ENCODE data around the gene GLI1.
"Not testable (repeated sequence)": the region's sequence is repeated elsewhere in the genome, so short reads cannot be mapped to it uniquely, and the experiment has no call there.

GLI1 gene

DNA sequence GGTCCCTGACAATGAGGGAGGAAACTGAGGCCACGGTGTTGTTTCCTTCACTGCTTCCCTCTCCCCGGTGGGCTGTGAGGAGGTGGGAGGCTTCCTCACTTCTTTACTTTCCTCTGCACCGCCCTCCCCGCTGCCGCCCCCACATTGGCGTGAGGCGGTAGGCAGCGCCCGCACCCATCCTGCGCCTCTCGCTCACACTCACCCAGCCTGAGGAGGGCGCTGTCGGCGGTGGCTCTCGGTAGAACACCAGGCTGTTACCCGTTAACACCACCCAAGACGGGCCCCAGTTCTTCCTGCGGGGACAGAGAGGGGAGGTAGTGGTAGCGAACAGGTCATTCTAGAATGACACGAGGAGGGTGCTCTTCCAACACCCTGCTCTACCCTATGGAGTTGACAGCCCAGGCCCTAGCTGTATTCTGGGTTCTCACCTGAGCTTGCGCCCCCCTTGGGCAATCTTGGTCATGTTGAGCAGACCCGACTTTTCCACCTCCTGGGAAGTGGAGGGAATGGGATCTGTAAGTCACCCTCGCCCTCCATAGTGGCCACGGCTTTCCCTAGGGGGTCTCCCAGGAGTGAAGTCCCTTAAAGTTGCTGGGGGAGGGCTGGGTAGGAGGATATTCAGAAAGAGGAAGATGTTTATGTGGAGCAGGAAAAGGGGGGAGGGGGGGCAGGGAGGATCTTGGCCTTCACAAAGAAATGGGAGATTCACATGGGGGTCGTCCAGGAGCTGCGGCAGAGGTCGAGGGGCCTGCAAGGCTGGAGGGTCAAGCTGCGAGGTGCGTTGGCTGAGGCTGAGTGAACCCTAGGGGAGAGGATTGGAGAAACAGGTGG is 16.8 kb downstream of the GLI1 start:
- DNase-seq (ENCODE audit: low spot score), result no peak

DNA sequence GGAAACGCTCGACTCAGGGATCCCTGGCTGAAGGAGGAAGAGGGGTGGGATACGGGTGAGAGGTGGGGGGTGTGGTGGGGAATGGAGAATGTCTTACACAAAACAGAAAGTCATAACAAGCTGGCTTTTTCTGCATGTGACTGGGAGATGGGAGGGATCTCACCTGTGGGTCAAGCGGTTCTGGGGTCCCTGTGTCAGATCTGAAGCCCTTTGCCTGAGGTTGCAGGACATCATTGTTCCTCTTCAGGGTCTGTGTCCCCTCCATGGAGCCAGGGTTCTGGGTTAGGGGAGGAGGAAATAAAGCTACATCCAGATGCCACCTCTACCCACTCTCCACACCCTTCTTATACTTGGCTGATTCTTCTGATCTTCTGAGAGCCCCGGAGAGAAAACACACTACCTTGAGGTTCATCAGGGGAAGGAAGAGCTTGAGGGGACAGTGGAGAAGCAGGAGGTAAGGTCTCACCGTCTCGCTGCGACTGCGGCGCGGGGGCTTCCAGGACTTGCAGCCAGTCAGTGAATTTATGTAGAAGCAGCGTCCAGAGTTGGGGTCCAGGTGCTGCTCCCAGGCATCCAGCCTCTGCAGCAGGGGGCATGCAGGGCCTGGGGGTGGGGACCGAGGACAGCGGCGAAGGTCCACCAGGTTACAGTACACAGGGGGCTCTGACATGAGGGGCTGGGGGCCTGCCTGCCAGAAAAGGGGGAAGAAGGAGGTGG is 17.6 kb downstream of the GLI1 start:
- no peak for DNase-seq (ENCODE audit: low spot score)

DNA sequence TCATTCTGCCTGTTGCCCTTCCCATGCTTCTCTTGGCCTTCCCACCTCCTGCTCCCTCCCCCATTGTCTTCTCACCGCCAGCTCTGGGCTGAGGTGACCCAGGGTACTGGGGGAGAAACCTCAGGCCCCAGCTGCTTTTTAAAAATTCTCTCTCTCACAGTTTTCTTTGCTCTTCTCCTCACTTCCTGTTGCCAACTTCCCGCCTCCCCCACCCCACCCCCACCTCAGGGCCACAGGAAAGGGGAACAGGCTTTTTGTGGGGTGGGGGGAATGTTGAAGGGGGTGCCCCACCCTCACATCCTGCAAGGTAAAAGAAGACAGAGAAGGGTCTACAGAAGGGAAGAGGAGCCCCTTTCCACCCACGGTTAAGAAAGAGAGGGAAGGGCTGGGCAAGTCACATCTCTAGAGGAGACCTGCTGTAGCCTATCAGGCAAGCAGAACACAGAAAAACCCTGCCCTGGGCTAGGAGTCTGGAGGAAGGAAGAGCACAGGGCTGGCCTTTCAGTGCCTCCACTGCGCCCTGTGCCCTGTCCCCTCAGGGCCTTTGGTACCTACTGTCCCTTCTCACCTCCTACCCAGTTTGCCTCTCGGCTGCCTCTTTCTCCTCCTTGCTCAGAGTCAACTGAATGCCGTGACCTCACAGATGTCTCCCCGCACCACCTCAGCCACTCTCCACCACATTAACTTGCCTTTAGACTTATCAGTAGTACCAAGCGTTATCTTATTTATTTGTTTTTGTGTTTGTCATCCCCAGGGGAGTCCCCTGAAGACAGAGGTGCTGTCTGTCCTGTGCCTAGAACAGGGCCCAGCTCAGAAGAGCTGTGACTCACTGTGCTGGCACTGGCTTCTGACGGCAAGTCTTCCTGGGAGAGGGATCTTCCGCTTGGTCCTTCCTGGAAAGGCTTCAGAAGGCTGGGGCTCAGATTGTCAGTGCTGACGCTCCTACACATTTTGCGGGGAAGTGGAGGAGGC is 18.4 kb downstream of the GLI1 start:
- DNase-seq (ENCODE audit: low spot score), result no peak

DNA sequence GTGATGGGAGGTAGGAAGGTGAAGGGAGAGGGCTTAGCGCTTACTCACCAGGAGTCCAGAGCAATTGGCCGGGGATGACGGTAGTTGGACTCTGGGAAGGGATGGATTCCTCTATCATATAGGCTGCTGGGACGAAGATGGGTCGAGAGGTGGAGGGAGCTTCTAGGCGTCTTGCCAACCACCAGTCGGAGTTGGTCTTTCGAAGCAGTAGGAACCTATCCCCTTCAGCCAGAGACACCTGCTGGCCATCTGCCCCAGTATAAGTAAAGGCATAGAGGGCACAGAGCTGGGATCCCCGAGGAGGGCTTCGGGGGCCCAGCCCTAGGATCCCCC is 19.4 kb downstream of the GLI1 start:
- no peak for DNase-seq (ENCODE audit: low spot score)

DNA sequence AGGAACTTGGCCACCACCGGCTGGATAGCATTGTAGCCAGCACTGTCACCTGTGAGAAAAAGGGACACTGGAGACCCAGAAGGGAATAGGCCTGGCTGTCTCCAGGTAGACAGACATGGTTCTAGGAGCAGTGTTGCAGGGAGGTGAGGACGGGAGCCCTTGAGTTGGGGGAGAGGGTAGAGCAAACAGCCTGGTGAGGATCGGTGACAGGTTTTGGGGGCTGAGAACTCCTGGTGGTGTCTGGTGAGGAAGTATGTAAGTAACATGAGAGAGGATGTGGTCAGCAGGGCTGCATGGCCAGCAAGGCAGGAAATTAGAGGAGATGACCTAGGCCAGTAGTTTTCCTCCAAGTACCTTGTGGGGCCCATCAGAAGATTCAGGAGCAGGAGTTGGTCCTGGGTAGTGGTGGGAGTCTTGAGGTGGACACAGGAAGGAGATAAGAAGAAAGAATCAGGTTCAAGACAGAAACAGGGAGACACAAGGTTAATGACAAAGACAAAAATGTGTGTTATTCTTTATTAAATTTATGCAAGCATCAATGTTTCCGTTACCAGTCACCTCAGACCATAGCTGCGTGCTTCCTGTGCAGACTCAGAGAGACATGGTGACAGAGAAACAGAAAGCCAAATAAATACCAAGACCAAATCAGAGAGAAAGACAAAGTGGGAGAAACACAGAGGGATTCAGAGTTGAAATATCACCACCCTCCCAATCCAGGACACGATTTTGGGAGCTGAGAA is 20.0 kb downstream of the GLI1 start, which contains the start of gene ARHGAP9:
Gene ARHGAP9, minus strand, starts transcription at position 491 of the 740 bp plus-strand sequence. Its CDS starts 460 bp downstream, at position 31.
- no peak for DNase-seq (ENCODE audit: low spot score)

DNA sequence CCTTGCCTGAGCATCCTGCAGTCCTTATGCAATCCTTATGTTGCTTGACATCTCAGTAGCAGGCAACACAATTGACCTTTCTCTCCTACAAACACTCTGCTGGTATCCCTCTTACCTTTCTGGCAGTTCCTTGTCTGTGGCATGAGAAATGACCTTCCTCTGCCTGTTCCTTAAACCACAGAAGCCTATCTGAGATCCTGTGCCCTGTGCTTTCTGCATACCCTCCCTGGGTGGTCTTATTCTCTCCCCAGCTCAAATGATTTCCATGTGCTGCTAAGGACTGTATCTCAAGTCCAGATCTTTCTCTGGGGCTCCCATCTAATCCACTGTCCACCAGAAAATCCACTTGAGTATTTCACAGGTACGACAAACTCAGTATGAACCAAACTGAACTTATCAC is 22.1 kb downstream of the GLI1 start:
- DNase-seq (ENCODE audit: low spot score), result no peak

DNA sequence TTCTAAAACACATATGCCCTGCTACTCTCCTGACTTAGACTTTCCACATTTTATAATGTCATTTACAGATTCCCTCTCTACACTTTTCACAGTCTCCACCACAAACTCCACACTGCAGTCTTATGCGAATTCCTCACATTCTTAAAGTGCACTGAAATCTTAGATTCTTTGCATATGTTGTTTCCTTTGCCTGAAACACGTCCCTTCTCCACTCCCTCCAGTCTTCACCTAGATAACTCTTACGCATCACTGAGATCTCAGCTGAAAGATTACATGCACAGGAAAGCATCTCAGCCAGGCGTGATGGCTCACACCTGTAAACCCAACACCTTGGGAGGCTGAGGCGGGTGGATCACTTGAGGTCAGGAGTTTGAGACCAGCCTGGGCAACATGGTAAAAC is 23.9 kb downstream of the GLI1 start:
- DNase-seq (ENCODE audit: low spot score), result no peak

DNA sequence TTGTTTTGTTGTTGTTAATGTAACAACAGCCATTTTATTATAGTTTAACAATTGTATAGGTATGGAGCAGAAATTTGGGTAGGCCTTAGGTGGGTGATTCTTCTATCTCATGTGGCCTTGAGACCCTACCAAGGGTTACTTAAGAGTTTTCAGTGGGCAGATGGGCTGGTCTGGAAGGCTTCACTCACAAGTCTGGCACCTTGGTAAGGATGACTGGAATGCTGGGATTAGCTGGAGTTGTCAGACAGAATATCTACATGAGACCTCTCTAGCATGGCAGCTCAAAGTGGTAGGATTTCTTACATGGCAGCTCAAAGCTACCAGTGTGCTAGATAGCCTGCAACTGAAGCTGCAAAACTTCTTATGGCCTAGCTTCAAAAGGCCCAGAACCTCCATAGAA is 26.1 kb downstream of the GLI1 start:
- DNase-seq (ENCODE audit: low spot score), result no peak

DNA sequence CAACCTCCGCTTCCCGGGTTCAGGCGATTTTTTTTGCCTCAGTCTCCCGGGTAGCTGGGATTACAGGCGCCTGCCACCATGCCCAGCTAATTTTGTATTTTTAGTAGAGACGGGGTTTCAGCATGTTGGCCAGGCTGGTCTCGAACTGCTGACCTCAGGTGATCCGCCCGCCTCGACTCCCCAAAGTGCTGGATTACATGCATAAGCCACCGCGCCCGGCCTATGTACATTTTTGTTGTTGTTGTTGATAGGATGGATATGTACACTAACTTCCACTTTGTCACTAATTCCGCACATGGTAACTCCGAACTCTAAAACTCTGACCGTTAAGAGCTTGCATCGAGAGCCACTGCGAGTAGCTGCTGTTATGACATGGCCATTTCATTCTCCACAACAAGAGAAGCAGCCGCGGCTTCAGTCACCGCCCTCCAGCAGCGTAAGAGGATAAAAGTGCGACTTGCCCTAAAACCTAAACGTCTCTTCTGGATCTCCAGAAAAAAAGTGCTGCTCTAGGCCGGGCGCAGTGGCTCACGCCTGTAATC is 27.5 kb downstream of the GLI1 start:
- no peak for DNase-seq (ENCODE audit: low spot score)

DNA sequence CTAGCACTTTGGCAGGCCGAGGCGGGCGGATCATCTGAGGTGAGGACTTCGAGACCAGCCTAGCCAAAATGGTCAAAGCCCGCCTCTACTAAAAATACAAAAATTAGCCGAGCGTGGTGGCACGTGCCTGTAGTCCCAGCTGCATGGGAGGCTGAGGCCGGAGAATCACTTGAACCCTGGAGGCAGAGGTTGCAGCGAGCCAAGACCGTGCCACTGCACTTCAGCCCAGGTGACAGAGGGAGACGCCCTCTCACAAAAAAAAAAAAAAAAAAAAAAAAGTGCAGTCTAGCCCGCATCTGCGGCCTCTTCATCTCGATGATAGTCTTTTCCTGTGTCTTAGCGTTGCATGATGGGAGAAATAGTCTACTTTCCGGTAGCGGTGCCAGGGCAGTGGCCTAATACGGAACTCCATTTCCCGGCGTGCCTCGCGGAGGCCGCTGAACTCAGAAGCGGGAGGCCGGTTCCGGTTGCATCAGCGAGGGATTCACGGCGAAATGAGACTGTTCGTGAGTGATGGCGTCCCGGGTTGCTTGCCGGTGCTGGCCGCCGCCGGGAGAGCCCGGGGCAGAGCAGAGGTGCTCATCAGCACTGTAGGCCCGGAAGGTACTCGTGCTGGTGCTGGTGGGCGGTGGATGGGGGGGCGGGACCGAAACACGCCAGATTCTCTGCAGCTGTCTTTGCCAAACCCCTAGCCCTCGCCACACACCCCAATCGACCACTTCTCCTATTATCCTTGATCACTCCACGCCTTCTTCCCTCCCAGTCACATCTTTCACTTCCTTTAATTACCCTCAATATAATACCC is 28.2 kb downstream of the GLI1 start, which contains the start of gene MARS1:
Gene MARS1, plus strand, starts transcription at position 472 of the 805 bp plus-strand sequence. Its CDS starts 23 bp downstream, at position 495.
- DNase-seq (ENCODE audit: low spot score), result peak; percentile 91

DNA sequence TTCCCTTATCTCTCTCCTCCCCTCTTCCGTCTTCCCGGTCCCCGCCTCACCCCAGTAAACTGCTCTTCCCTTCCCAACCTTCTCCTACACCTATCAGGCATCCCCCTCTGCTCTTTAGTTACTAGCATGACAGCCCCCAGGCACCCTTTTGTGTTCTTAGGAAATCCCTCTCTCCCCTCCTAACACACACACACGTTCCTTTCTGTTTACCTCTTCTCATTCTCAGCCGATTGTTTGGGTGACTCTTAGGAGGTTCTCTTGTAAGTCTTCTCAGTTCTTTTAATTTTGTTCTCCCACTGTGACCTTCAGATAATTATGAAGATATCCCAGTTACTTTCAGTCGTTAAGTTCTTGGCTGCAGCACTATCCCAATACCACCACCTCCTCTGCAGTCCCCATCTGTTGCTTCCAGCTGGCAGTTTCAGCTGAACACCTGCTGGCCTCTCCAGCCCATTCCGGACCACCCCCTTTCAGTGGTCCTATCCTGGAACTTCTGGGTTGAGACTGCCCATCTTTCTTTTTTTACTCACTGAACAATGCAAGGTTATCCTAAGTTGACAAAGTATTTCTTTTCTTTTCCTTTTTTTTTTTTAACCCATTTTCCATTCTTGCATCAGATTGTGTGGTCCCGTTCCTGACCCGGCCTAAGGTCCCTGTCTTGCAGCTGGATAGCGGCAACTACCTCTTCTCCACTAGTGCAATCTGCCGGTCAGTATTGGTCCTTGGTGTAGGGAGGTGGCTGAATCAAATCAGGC is 29.0 kb downstream of the GLI1 start:
- no peak for DNase-seq (ENCODE audit: low spot score)

DNA sequence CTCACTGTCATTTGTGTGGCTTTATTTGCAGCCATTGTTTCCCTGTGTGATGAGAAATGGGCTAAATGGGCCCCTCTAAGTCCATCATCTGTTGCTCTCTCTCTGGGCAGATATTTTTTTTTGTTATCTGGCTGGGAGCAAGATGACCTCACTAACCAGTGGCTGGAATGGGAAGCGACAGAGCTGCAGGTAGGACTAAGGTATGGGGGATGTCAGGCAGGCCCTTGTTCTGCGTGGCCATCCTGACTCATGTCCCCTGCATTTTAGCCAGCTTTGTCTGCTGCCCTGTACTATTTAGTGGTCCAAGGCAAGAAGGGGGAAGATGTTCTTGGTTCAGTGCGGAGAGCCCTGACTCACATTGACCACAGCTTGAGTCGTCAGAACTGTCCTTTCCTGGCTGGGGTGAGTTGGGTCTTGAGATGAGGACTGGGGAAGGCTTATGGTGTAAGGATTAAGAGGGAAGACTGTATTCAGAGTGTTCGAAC is 29.6 kb downstream of the GLI1 start:
- no peak for DNase-seq (ENCODE audit: low spot score)

DNA sequence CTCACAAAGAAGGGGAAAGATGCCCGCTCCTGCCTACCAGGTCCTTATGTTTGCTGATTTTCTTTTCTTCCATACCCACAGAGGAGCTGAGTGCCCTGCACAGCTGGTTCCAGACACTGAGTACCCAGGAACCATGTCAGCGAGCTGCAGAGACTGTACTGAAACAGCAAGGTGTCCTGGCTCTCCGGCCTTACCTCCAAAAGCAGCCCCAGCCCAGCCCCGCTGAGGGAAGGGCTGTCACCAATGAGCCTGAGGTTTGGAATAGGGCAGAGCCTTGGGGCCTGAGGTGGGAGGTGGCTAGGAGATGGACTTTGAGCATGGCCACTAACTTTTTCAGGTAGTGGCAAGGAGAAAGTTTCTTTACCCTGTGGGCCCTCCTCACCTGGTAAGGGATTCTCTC is 30.5 kb downstream of the GLI1 start:
- DNase-seq (ENCODE audit: low spot score), result no peak

DNA sequence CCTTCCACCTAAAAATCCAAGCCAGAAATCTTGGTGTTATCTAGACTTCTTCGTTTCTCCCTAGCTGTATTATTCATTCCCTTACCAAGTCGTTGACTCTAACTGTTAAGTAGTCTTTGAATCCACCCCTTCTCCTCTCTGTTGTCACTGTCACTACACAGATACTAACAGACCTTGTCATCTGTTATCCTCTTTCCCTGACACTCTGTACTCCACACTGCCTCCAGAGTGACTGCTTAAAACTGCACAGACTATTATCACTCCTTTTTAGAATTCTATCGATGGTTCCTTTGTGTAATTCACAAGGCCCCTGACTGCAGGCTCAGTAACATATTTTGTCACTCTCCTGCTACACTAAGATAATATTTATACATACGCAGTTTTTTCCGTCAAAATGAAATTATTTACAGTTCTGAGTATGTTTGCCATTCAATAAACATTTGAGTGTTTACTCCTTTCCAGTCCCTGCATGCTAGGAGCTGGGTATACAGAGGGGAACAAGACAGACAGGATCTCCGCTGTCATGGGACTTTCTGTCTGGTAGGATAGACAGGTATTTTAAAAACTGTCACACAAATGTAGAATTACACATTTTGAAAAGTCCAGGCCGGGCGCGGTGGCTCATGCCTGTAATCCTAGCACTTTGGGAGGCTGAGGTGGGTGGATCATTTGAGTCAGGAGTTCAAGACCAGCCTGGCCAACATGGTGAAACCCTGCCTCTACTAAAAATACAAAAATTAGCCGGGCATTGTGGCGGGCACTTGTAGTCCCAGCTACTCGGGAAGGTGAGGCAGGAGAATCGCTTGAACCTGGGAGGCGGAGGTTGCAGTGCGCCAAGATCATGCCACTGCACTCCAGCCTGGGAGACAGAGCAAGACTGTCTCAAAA is 32.1 kb downstream of the GLI1 start:
- no peak for DNase-seq (ENCODE audit: low spot score)

DNA sequence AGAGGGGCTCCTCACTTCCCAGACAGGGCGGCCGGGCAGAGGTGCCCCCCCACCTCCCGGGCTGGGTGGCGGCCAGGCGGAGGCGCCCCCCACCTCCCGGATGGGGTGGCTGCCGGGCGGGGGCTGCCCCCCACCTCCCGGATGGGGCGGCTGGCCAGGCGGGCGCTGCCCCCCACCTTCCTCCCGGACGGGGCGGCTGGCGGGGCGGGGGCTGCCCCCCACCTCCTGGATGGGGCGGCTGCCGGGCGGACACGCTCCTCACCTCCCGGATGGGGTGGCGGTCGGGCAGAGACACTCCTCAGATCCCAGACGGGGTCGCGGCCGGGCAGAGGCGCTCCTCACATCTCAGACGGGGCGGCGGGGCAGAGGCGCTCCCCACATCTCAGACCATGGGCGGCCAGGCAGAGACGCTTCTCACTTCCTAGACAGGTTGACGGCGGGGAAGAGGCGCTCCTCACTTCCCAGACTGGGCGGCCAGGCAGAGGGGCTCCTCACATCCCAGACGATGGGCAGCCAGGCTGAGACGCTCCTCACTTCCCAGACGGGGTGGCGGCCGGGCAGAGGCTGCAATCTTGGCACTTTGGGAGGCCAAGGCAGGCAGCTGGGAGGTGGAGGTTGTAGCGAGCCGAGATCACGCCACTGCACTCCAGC is 35.6 kb downstream of the GLI1 start:
- DNase-seq (ENCODE audit: low spot score), result not testable (repeated sequence)

DNA sequence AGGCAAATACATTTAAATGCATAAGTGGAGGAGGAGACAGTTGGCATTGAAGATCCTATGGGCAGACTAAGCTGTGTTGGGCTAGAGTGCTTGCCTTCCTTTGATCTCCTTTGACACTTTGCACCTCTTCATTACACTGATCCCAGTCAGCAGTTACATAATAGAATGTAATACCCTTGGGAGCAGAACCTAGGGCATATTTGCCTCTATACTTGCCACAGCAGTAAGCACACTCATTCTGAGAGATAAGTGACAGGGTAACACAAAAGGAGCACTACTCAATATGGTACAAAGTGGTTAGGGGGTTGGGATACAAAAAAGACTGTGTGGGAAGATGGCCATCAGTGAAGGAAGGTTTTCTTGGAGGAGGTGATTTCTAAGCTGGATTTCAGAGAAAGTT is 37.2 kb downstream of the GLI1 start:
- no peak for DNase-seq (ENCODE audit: low spot score)

DNA sequence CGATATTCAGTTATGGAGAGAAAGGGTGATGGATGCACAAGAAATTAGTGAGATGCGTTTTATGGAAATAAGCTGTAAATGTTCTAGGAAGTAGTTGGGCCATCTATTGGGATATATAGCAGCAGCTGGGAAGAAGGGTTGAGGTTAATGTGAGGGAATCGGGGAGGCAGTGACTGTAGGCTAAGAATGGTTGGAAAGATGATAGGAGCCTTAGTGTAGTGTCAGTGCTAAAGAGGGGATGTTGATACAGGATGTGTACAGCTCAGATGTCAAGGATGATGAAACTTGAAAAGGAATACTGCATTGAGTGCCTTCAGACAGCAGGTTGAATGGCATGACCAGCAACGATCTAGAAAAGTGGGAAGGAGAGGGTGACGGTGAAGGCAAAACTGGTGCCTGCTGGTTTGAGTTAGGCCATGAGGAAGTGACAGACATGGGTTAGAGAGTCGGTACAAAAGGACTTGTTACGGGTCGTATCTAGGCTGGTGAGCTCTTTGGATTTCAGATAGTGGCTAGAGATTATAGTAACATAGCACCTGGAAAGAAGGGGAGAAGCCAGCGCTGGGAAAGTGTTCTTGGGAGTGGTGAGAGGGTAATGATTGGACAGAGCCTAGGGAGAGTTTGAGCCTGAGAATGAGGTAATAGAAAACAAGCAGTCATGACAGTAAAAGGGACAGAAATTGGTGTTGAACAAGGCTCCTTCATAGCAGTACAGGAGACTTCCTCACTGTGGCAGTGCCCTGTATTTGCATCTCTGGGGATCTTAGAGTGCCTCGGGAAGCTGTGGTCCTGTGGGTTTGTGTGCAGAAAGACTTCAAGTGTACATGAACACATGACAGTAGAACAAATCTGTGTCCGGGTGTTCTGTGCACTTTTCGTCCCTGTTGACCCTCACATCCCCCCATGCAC is 37.9 kb downstream of the GLI1 start:
- DNase-seq (ENCODE audit: low spot score), result no peak

All from HuH-7.5 (cell line).